Lung (tissue), 12 donors: ENCODE results near the gene NACA2. TPM values are rescaled to one million over a fixed set of nuclear protein-coding genes. Genes with fewer than 3 reads are reported as not detected.
"Not testable (repeated sequence)": the region's sequence is repeated elsewhere in the genome, so short reads cannot be mapped to it uniquely, and the experiment has no call there.

Source experiments
- ATAC-seq: fragments of 200-7000 bp; cut with Tn5 transposase; one replicate; pipeline ENCODE4 v1.9.1; 2020; ENCODE audit warnings: moderate number of reproducible peaks; ENCODE audit not compliant: insufficient read depth, low FRiP score
- DNase-seq, 3 donors: peaks; one replicate each; pipeline ENCODE4 v3.0.0-alpha.2; 2013 to 2017
- H3K27ac ChIP-seq, 2 donors: one replicate each; pipeline ENCODE4 v1.5.1; 2013; ENCODE audit warnings: mild to moderate bottlenecking in 2 of 2, moderate library complexity in 2 of 2, control low read depth in 1 of 2, inconsistent platforms in 1 of 2, low read depth in 1 of 2, low read length in 1 of 2
- H3K27me3 ChIP-seq, 3 donors: one replicate each; pipeline ENCODE4 v1.5.1; 2013; ENCODE audit warnings: low read length in 2 of 3; ENCODE audit not compliant: control insufficient read depth in 3 of 3, insufficient read depth in 3 of 3
- H3K36me3 ChIP-seq, 4 donors: one replicate each; pipeline ENCODE4 v1.5.1; 2013; ENCODE audit warnings: low read length in 4 of 4, mild to moderate bottlenecking in 1 of 4, moderate library complexity in 1 of 4; ENCODE audit not compliant: control insufficient read depth in 4 of 4, insufficient read depth in 4 of 4
- H3K4me1 ChIP-seq, 5 donors: one replicate each; pipeline ENCODE4 v1.5.1; 2013; ENCODE audit warnings: low read length in 5 of 5, mild to moderate bottlenecking in 2 of 5, moderate library complexity in 1 of 5; ENCODE audit not compliant: control insufficient read depth in 5 of 5, insufficient read depth in 5 of 5
- H3K4me3 ChIP-seq: one replicate; pipeline ENCODE4 v1.5.1; 2013; ENCODE audit warnings: mild to moderate bottlenecking, control low read depth, moderate library complexity
- H3K9ac ChIP-seq, 2 donors: one replicate each; pipeline ENCODE4 v1.5.1; 2013; ENCODE audit warnings: low read length in 2 of 2, control low read depth in 1 of 2; ENCODE audit not compliant: insufficient read depth in 1 of 2
- H3K9me3 ChIP-seq, 4 donors: one replicate each; pipeline ENCODE4 v1.5.1; 2013; ENCODE audit warnings: low read length in 3 of 4, mild to moderate bottlenecking in 1 of 4, moderate library complexity in 1 of 4; ENCODE audit not compliant: control insufficient read depth in 4 of 4, insufficient read depth in 3 of 4
- CTCF ChIP-seq: IDR thresholded peaks from 2 replicates; pipeline ENCODE4 v1.5.1; 2012; ENCODE audit warnings: mild to moderate bottlenecking; ENCODE audit errors: control extremely low read depth, extremely low read depth
- WGBS, 2 donors: extraction: QIAGEN DNeasy Blood & Tissue Kit; methylation state at CpG; one replicate each; pipeline ENCODE4 v1.1.7; 2013; 5-methylcytosine and 5-hydroxymethylcytosine counted together
- polyA plus RNA-seq, 2 donors: library from polyadenylated mRNA; stranded (reverse); fragments of 200-250 nt; gene quantifications; one replicate each; pipeline ENCODE4 v1.2.1, GENCODE V29; 2013
- total RNA-seq, 2 donors: library from RNA; depleted of rRNA in 1 of 2; stranded (reverse); fragments of >200 nt in 1 of 2; gene quantifications; one replicate each; pipeline ENCODE4 v1.2.1, GENCODE V29; 2014 to 2021
- donor health status: control.
- donor health status: control.
- donor health status: Bipolar disorder and iron deficiency.
- donor health status: healthy.
- donor health status: DM: yes; HTN: yes; CAD: no.

NACA2 gene
- total and polyA plus RNA-seq, 4 donors: 0.07 TPM; not detected in 3

- no peak overlapping the region for H3K27ac ChIP-seq
- 70% methylated on average over 3 of the region's 3 CpGs for WGBS, 2 donors
- no peak for TF ChIP-seq CTCF
- peaks cover 0 to 23% (median 0%) of the 10 kb centered on the region in 5 donors for H3K4me1 ChIP-seq
- no peak for DNase-seq
- H3K9me3 ChIP-seq: no peaks in the 10 kb centered on the region
- H3K9ac ChIP-seq: no peak overlapping the region
- H3K27me3 ChIP-seq: no peaks in the 10 kb centered on the region
- no peak for ATAC-seq
- no peak overlapping the region for H3K4me3 ChIP-seq
- no peaks in the 10 kb centered on the region for H3K36me3 ChIP-seq
Measured at GRCh38 chr17:61554209-61554608, 36.8 kb downstream of the NACA2 start.

- not testable (repeated sequence) for H3K9ac ChIP-seq, H3K9me3 ChIP-seq, ATAC-seq, H3K4me3 ChIP-seq, H3K27ac ChIP-seq, H3K36me3 ChIP-seq, DNase-seq, H3K27me3 ChIP-seq
- WGBS, 2 donors: 94% methylated on average over 11 of the region's 11 CpGs
- peaks cover 0 to 23% (median 0%) of the 10 kb centered on the region in 5 donors for H3K4me1 ChIP-seq
Measured at GRCh38 chr17:61552560-61552959, 38.5 kb downstream of the NACA2 start.

- Histone ChIP-seq H3K4me3 (no peak overlapping the region), H3K36me3 (no peaks in the 10 kb centered on the region), H3K9me3 (no peaks in the 10 kb centered on the region), H3K9ac (no peak overlapping the region), H3K27ac (no peak overlapping the region), H3K4me1 (peaks cover 0 to 12% (median 0%) of the 10 kb centered on the region in 5 donors), H3K27me3 (no peaks in the 10 kb centered on the region)
- TF ChIP-seq CTCF: peak; percentile 49
- peak in 2 of 3 donors; percentile 84 to 86 for DNase-seq
- no peak for ATAC-seq
- WGBS, 2 donors: 15 to 17% methylated on average over 6 of the region's 6 CpGs
Measured at GRCh38 chr17:61551255-61551742, 39.7 kb downstream of the NACA2 start.

- no peak overlapping the region for H3K4me3 ChIP-seq
- ATAC-seq: no peak
- no peaks in the 10 kb centered on the region for H3K36me3 ChIP-seq
Measured at GRCh38 chr17:61547113-61547512, 43.9 kb downstream of the NACA2 start.

More at GRCh38 chr17:61547113-61547512, 43.9 kb downstream of the NACA2 start:
- no peak overlapping the region for H3K27ac ChIP-seq
- no peak overlapping the region for H3K9ac ChIP-seq
- no peak for TF ChIP-seq CTCF
- H3K9me3 ChIP-seq: peaks cover 0 to 2% (median 0%) of the 10 kb centered on the region in 4 donors
- H3K4me1 ChIP-seq: no peaks in the 10 kb centered on the region
- H3K27me3 ChIP-seq: no peaks in the 10 kb centered on the region
- DNase-seq: no peak
